Glutamatergic neuron (in vitro differentiated cells): ENCODE data around the gene LRRC8C. TPM values are rescaled to one million over a fixed set of nuclear protein-coding genes. Genes with fewer than 3 reads are reported as not detected.

Experiments
- DNase-seq: peaks from one replicate; pipeline ENCODE4 v3.0.0; 2022
- H3K27ac Mint-ChIP-seq: one replicate; pipeline ENCODE4 v1.8.0; 2020; ENCODE audit warnings: mild to moderate bottlenecking, mixed read lengths, inconsistent platforms; ENCODE audit not compliant: unreplicated experiment
- H3K27me3 Mint-ChIP-seq: one replicate; pipeline ENCODE4 v1.8.0; 2020; ENCODE audit warnings: mild to moderate bottlenecking, moderate library complexity, mixed read lengths, inconsistent platforms; ENCODE audit not compliant: unreplicated experiment
- H3K36me3 Mint-ChIP-seq: one replicate; pipeline ENCODE4 v1.8.0; 2020; ENCODE audit warnings: mild to moderate bottlenecking, mixed read lengths, inconsistent platforms; ENCODE audit not compliant: unreplicated experiment
- H3K4me1 Mint-ChIP-seq: one replicate; pipeline ENCODE4 v1.8.0; 2020; ENCODE audit warnings: mild to moderate bottlenecking, low read depth, mixed read lengths, inconsistent platforms; ENCODE audit not compliant: unreplicated experiment
- H3K4me3 Mint-ChIP-seq: one replicate; pipeline ENCODE4 v1.8.0; 2020; ENCODE audit warnings: mild to moderate bottlenecking, mixed read lengths, inconsistent platforms; ENCODE audit not compliant: unreplicated experiment
- H3K9me3 Mint-ChIP-seq: one replicate; pipeline ENCODE4 v1.8.0; 2020; ENCODE audit warnings: mild to moderate bottlenecking, moderate library complexity, mixed read lengths, inconsistent platforms; ENCODE audit not compliant: unreplicated experiment
- total RNA-seq: library from RNA; stranded (reverse); fragmentation: NEBNext Ultra II Directional; extraction: Animal tissue kit (Norgen Biotek cat#: 25700); gene quantifications from one replicate; pipeline ENCODE4 v1.2.1, GENCODE V29; 2021; ENCODE audit not compliant: unreplicated experiment
- TF ChIP-seq, protein P1 (sequence below): fragments of 200-600 bp; sonication (generic); IDR thresholded peaks from one replicate; pipeline ENCODE4 v1.5.0; 2021; ENCODE audit not compliant: partially characterized antibody, unreplicated experiment

The LRRC8C gene
- total RNA-seq, 1 donor from 2014 or later, result 2.6 TPM

DNA sequence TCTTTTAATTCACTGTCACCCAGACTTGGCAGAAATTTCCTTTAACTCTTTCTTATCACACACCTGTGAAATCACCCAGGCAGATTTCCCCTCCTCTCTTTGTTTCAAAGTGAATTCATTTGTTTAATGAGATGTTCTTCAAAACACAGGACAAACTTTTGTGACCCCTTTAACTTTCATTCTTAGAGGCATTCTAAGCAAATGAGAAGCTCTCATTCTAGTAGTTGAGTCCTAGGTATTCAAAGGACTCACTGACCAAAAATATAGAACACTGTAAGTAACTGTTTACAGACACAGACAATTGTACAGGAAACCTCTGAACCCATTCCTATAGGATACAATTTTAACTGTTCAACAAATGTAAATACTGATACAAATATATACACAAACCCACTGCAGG, 16.9 kb downstream of the LRRC8C start:
- no peaks in the 10 kb centered on the region for H3K9me3 Mint-ChIP-seq
- DNase-seq, result no peak
- no peak overlapping the region for H3K4me3 Mint-ChIP-seq
- no peaks in the 10 kb centered on the region for H3K36me3 Mint-ChIP-seq
- no peaks in the 10 kb centered on the region for H3K4me1 Mint-ChIP-seq
- H3K27me3 Mint-ChIP-seq, result no peaks in the 10 kb centered on the region
- no peak overlapping the region for H3K27ac Mint-ChIP-seq
- TF ChIP-seq, protein P1, sequence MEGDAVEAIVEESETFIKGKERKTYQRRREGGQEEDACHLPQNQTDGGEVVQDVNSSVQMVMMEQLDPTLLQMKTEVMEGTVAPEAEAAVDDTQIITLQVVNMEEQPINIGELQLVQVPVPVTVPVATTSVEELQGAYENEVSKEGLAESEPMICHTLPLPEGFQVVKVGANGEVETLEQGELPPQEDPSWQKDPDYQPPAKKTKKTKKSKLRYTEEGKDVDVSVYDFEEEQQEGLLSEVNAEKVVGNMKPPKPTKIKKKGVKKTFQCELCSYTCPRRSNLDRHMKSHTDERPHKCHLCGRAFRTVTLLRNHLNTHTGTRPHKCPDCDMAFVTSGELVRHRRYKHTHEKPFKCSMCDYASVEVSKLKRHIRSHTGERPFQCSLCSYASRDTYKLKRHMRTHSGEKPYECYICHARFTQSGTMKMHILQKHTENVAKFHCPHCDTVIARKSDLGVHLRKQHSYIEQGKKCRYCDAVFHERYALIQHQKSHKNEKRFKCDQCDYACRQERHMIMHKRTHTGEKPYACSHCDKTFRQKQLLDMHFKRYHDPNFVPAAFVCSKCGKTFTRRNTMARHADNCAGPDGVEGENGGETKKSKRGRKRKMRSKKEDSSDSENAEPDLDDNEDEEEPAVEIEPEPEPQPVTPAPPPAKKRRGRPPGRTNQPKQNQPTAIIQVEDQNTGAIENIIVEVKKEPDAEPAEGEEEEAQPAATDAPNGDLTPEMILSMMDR, result no peak

DNA sequence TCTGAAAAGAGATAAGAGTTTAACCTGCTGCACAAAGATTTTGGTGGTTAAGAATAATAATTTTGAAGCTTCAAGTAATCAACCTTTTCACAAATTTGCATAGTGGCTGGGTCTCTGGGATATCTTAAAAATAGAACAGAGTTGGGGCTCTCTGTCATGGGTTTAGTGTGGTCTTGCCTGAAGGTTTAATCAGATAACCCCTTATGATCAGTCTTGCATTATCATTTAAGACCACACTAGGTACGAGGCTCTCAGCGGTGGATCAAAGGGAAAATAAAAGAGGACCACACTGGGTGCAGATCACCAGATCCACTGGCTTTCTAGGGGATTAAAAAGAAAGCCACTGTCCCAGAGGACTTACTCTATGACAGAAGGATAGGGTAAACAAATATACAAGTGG, 19.5 kb downstream of the LRRC8C start:
- TF ChIP-seq, protein P1, result no peak
- Mint-ChIP-seq H3K9me3 (no peaks in the 10 kb centered on the region), H3K27ac (no peak overlapping the region), H3K27me3 (no peaks in the 10 kb centered on the region), H3K4me1 (no peaks in the 10 kb centered on the region), H3K36me3 (no peaks in the 10 kb centered on the region), H3K4me3 (no peak overlapping the region)
- DNase-seq, result no peak

DNA sequence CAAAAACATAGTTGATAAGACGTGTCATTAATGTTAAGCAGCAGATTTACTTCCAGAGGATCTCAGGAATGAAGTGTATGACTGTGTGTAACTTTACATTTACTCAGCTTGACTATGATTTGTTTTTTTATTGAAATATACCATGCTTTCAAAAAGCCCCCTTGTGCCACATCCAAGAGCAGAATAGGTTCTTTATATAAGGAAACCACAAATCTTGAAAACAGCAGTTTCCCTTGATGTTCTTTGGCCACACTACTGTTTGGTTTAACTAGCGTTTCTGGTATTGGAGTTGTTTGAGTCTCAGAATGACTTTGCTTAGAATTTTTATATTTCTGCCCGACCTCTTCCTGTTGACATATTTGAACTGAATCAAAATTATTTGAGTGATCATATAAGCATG, 25.0 kb downstream of the LRRC8C start:
- no peaks in the 10 kb centered on the region for H3K27me3 Mint-ChIP-seq
- H3K4me3 Mint-ChIP-seq, result no peak overlapping the region
- no peaks in the 10 kb centered on the region for H3K9me3 Mint-ChIP-seq
- H3K27ac Mint-ChIP-seq, result no peak overlapping the region
- TF ChIP-seq, protein P1, result no peak
- no peaks in the 10 kb centered on the region for H3K4me1 Mint-ChIP-seq
- H3K36me3 Mint-ChIP-seq, result no peaks in the 10 kb centered on the region
- no peak for DNase-seq

DNA sequence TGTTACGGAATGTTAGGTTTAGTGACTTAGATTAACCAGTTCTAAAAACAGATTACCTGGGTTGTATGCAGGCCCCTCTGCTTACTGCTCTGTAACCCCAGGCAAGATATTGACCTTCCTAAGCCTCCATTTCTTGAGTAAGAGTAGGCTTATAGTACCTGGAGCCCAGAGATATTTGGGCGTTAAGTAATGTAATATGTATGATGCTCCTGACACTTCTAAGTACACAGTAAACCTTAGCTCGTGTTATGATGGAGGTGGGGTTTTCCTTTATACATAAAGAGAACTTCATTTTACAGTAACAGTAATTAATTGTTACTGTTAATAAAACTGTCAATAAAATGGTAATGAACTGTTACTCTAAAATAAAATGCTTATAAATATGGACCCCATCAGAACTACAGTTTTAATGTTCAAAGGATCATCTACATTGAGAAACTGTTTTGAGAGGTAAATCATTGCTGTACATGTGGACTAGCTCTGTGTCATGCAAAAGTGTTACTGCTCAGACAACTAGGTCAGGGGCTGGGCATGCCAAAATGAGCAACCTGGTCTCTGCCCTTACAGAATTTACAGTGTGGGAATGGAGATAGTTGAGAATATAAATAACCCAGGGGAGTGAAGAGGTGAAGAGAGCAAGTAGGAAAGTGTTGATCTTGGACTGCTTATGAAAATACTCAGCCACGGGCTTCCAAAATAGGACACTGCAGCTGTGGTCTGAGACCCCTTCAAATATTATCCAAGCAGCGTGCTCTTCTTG, 26.6 kb downstream of the LRRC8C start:
- no peak overlapping the region for H3K4me3 Mint-ChIP-seq
- H3K36me3 Mint-ChIP-seq, result no peaks in the 10 kb centered on the region
- H3K27me3 Mint-ChIP-seq, result no peaks in the 10 kb centered on the region
- H3K4me1 Mint-ChIP-seq, result no peaks in the 10 kb centered on the region
- H3K27ac Mint-ChIP-seq, result no peak overlapping the region
- TF ChIP-seq, protein P1, result no peak
- no peak for DNase-seq
- H3K9me3 Mint-ChIP-seq, result no peaks in the 10 kb centered on the region

DNA sequence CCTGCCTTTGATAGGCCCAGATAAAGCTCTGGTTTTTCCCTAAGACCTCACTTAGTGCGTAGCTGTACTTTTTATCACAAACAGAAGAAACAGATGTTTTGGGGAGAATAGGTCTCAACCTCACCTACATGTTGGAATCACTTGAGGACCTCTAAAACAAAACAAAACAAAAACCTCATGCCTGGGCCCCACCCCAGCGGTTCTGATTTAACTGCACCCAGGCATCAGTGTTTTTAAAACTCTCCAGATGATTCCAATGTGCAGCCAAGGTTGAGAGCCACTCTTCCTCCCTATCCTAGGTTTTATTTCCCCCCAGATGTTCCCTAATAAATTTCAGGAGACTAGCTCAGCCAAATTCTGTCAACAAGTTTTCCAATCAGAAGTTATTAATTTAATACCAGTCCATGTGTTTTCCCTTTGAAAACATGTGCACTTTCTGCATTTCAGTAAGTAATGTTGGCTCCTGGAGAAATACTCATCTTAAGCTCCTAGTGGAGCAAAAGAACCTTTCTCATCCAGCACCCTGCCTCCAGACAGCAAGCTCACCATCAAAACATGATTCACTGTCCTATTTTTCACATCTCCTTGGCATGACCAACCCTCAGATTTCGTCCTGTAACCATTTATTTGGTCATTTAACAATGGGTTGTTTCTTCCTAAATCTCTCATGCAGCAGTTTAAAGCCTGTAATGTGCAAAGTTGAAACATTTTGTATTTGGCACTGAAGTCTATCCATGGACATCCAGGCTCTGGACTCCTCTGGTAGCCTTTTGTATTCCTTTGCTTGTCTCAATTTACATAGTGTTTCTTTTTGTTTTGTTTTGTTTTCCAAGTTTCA, 27.5 kb downstream of the LRRC8C start:
- no peaks in the 10 kb centered on the region for H3K36me3 Mint-ChIP-seq
- TF ChIP-seq, protein P1, result no peak

More for the DNA sequence above, 27.5 kb downstream of the LRRC8C start:
- no peaks in the 10 kb centered on the region for H3K4me1 Mint-ChIP-seq
- no peak overlapping the region for H3K27ac Mint-ChIP-seq
- no peak overlapping the region for H3K4me3 Mint-ChIP-seq
- no peak for DNase-seq
- no peaks in the 10 kb centered on the region for H3K9me3 Mint-ChIP-seq
- no peaks in the 10 kb centered on the region for H3K27me3 Mint-ChIP-seq
